ENCODE results near the gene SLC5A11.
"Not testable (repeated sequence)": the region's sequence is repeated elsewhere in the genome, so short reads cannot be mapped to it uniquely, and the experiment has no call there.

The SLC5A11 gene

DNA sequence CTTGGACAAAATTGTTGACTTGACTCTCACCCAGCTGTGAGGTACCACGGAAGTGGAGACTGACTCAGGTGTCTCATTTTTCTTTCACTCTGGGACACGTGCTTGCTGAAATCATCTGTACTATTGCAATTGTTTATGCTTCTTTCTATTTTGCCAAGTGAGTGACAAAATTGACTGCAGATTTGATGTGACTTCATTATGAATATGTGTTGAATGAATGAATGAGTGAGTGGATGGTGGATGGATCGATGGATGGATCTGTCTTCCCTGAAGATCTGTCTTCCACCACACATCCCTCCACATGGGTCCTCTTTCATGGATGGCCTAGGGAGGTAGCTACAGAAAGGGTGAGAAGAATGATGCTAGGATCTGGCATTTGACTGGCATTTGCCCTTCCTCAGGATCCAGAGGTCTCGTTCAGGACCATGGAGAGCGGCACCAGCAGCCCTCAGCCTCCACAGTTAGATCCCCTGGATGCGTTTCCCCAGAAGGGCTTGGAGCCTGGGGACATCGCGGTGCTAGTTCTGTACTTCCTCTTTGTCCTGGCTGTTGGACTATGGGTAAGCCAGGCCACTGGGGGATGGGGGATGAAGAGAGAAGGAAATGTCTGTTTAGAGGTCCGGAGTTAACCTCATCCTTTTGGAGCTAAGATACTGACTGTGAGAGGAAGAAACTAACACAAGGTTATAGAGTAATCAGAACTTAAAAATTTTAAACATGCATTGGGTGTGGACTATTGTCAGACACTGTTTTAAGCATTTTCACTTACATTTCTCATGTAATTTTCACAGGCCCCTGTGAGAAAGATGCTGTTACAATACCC, 12.7 kb downstream of the SLC5A11 start:
- peak in 2 of 3 donors; percentile 9 to 47 for DNase-seq (ENCODE audit: low read depth in 3 of 3)

DNA sequence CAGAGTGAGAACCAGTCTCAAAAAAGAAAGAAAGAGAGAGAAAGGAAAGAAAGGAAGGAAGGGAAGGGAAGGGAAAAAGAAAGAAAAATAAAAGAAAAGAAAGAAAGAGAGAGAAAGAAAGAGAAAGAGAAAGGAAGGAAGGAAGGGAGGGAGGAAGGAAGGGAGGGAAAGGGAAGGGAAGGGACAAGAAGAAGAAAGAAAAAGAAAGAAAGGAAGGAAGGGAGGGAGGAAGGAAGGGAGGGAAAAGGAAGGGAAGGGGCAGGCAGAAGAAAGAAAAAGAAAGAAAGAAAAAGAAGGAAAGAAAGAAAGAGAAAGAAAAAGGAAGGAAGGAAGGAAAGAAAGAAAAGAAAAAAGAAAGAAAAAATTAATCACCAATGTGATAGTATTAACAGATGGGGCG, 15.7 kb downstream of the SLC5A11 start:
- no peak for DNase-seq (ENCODE audit: low read depth in 3 of 3)

GRCh38 chr16:24863582-24864437, 18.0 kb downstream of the SLC5A11 start:
- DNase-seq (ENCODE audit: low read depth in 3 of 3) = no peak

- DNase-seq (ENCODE audit: low read depth in 3 of 3) = no peak
Observed at GRCh38 chr16:24869033-24869432, 23.3 kb downstream of the SLC5A11 start.

DNA sequence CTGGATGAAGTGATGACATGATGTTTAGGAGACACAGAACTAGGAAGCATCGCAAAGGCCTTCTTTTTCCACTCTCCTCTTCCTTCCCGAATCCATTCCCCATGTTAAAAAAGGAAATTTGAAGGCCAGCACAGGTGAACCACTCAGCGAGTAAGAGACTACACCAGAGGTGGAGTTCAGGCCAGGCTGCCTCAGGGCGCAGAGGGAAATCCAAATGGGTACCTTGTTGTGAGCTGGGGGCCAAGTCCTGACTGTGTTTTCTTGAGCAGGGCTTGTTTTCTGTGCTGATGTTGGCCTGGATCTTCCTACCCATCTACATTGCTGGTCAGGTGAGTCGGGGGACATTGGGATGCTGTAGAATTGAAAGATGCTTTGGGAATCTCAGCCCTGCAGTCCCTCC, 26.1 kb downstream of the SLC5A11 start:
- no peak for DNase-seq (ENCODE audit: low read depth in 3 of 3)

DNA sequence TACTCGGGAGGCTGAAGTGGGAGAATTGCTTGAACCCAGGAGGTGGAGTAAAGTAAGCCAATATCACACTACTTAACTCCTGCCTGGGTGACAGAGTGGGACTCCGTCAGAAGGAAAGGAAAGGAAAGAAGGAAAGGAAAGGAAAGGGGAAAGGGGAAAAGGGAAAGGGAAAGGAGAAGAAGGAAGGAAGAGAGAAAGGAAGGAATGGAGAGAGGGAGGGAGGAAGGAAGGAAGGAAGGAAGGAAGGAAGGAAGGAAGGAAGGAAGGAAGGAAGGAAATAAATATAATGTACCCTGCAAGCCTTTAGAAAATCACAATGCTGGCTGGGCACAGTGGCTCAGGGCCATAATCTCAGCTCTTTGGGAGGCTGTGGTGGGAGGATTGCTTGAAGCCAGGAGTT, 27.3 kb downstream of the SLC5A11 start:
- no peak for DNase-seq (ENCODE audit: low read depth in 3 of 3)

DNA sequence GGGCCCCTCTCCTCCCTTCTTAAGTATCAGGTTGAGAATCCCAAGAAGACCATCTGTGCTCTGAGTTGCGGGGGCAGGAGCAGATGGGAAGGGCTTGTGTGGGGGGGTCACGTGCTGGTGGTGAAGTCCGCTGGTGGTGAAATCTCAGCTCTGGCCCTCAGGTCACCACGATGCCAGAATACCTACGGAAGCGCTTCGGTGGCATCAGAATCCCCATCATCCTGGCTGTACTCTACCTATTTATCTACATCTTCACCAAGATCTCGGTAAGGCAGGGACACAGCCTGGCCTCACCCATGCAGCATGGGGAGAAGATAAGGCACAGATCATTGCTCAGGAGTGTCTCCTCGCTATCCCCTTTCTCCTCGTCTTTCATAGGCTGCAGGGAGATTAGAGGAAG, 29.7 kb downstream of the SLC5A11 start:
- DNase-seq (ENCODE audit: low read depth in 3 of 3) = no peak

DNA sequence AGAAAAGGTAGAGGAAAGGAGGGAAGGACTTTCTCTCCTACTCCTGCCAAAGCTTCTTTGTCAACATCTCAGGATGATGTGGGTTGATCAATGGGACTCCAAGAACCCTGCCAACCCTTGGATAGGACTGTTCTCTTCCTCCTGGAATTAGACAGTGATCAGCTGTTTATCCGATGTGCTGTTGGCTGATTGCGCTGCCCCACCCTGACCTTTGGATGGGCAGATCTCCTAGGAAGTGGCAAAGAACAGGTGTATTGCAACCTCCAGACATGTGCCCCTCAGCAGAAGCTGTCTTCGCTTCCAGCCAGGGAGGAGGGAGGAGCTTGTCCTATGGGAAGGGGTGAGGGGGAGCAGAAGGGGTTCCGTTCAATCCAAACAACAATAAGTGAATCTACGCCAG, 30.5 kb downstream of the SLC5A11 start:
- DNase-seq (ENCODE audit: low read depth in 3 of 3) = no peak

DNA sequence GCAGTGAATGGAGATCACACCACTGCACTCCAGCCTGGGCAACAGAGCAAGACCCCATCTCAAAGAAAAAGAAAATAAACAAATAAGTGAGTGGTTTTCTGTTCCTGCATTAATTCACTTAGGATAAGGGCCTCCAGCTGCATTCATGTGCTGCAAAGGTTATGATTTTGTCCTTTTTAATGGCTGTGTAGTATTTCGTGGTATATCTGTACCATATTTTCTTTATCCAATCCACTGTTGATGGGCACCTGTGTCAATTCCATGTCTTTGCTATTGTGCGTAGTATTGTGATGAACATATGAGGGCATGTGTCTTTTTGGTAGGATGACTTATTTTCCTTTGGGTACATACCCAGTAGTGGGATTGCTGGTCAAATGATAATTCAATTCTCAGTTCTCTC, 33.9 kb downstream of the SLC5A11 start:
- DNase-seq (ENCODE audit: low read depth in 3 of 3) = no peak

- DNase-seq (ENCODE audit: low read depth in 3 of 3) = no peak
Observed at GRCh38 chr16:24883714-24884151, 38.0 kb downstream of the SLC5A11 start.

- DNase-seq (ENCODE audit: low read depth in 3 of 3) = no peak
Observed at GRCh38 chr16:24887472-24887871, 41.7 kb downstream of the SLC5A11 start.

GRCh38 chr16:24890746-24891145, 45.0 kb downstream of the SLC5A11 start:
- DNase-seq (ENCODE audit: low read depth in 3 of 3) = no peak

GRCh38 chr16:24896439-24896838, 50.7 kb downstream of the SLC5A11 start:
- DNase-seq (ENCODE audit: low read depth in 3 of 3) = no peak

DNA sequence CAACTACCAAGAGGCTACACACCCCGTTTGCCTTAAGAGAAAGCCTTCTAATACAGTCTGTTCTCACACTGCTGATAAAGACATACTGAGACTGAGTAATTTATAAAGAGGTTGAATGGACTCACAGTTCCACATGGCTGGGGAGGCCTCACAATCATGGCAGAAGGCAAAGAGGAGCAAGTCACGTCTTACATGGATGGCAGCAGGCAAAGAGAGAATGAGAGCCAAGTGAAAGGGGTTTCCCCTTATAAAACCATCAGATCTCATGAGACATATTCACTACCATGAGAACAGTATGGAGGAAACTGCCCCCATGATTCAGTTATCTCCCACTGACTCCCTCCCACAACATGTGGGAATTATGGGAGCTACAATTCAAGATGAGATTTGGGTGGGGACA, 51.8 kb downstream of the SLC5A11 start:
- not testable (repeated sequence) for DNase-seq (ENCODE audit: low read depth in 3 of 3)

DNA sequence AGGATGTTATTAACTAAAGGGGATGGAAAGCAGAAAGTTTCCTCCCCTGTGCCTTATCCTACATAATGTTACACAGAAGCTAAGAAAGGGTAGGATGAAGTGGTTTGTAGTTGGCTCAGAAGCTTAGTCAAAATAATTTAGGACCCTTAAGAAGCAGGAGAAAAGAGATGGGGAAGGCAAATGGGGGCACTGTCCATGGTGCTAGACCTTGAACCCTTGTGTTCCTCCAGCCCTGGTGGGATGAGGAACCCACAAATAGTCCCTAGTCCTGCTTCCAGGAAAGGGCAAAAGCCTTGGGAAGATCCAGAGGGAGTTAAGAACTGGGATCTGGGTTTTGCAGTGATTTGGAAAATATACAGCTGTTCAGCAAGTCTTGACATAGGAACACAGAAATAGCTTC, 54.5 kb downstream of the SLC5A11 start:
- DNase-seq (ENCODE audit: low read depth in 3 of 3) = no peak

DNA sequence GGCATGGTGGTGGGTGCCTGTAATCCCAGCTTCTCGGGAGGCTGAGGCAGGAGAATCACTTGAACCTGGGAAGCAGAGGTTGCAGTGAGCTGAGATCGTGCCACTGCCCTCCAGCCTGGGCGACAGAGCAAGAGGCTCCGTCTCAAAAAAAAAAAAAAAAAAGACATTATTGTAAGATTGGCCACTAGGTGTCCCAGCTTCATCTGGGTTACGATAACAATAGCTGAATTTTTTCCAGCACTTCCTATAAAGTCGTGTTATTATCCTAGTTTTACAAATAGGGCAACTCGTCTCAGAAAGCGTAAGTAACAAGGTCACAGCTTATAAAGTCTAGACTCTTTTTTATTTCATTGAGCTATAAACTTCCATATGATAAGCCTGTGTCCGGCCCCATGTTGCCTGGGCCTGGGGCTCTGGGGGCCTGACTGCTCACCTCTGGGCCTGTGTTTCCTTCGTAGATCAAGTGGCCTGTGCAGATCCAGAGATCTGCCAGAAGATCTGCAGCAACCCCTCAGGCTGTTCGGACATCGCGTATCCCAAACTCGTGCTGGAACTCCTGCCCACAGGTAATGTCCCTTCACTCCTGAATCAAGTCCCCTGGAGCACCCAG, 60.5 kb downstream of the SLC5A11 start:
- DNase-seq (ENCODE audit: low read depth in 3 of 3) = no peak

DNA sequence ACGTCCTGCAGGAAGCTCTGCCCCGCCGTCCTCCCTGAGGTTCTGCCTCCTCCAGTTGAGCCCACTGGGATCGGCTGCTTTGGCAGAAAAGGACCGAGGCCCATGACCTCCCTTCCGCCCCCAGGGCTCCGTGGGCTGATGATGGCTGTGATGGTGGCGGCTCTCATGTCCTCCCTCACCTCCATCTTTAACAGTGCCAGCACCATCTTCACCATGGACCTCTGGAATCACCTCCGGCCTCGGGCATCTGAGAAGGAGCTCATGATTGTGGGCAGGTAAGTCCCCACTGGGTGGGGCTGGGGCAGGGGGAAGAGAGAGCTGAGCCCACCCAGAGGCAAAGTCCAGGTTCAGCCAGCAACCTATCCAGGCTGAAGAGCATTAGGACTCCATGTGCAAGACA, 61.1 kb downstream of the SLC5A11 start:
- no peak for DNase-seq (ENCODE audit: low read depth in 3 of 3)

DNA sequence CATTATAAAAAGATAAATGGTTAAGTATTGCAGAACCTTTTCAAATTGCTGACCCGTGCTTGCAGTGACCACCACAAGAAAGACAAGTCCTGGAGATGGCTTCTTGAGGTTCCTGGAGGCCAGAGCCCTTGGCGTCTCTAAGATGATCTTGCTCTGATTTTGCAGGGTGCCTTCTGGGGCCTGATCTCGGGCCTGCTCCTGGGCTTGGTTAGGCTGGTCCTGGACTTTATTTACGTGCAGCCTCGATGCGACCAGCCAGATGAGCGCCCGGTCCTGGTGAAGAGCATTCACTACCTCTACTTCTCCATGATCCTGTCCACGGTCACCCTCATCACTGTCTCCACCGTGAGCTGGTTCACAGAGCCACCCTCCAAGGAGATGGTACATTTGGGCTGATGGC, 63.0 kb downstream of the SLC5A11 start:
- no peak for DNase-seq (ENCODE audit: low read depth in 3 of 3)

DNA sequence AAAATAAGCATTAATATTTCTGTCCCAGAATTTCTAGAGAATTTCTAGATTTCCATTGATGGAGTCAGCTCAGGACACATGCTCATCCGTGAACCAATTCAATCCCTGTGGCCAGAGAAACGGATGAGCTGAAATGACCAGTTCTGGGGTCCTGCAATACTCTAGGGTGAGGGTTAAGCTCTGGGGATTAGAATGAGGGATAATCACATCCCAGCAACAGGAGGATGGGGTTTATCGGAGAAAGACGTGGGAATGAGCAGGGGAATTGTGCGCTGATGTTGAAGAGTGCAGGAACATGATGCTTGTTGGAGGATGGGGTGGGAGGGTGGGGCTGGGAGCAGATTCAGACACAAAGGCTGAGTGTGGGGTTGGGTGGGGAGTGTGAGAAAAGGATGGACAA, 64.1 kb downstream of the SLC5A11 start:
- no peak for DNase-seq (ENCODE audit: low read depth in 3 of 3)

DNA sequence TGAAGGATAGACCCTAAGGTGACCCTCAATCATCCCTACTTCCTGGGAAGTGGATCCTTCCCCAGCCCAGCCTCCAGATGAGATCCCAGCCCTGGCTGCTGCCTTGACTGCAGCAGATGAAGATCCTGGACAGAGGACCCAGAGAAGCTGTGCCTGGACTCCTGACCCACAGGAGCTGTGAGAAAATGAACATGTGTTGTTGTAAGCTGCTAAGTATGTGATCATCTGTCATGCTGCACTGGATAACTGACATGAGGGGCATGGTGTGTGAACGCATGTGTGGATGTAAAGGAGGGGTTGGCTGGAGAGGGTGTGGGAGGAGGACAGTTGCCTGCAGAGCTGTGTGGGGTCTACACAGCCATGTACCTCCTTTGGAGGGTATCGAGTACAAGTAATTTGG, 69.3 kb downstream of the SLC5A11 start:
- DNase-seq (ENCODE audit: low read depth in 3 of 3) = no peak

GRCh38 chr16:24915576-24915975, 69.8 kb downstream of the SLC5A11 start:
- no peak for DNase-seq (ENCODE audit: low read depth in 3 of 3)

- no peak for DNase-seq (ENCODE audit: low read depth in 3 of 3)
Observed at GRCh38 chr16:24917236-24917635, 71.5 kb downstream of the SLC5A11 start.

- no peak for DNase-seq (ENCODE audit: low read depth in 3 of 3)
Observed at GRCh38 chr16:24917891-24918290, 72.1 kb downstream of the SLC5A11 start.
